Stimulated activated effector memory CD8-positive, alpha-beta T cell treated with anti-CD3 and anti-CD28 coated beads, Interleukin-12 subunit alpha, Interleukin-12 subunit beta, amount 100 ng/mL, for 72 hours (primary cell): Measurements from ENCODE around the gene TRAPPC8.
"Not testable (repeated sequence)": the region's sequence is repeated elsewhere in the genome, so short reads cannot be mapped to it uniquely, and the experiment has no call there.

Experiments
- ATAC-seq: fragments of 150-1000 bp; cut with Tn5 transposase; 2 replicates; pipeline ENCODE4 v1.10.0; 2021
- DNase-seq, 2 donors: peaks; one replicate each; pipeline ENCODE4 v3.0.0; 2021 to 2022; ENCODE audit warnings: low spot score in 2 of 2
- H3K27ac Mint-ChIP-seq: one replicate; pipeline ENCODE4 v1.8.0; 2022; ENCODE audit warnings: mild to moderate bottlenecking, mixed read lengths
- H3K36me3 Mint-ChIP-seq: one replicate; pipeline ENCODE4 v1.8.0; 2022; ENCODE audit warnings: mild to moderate bottlenecking, mixed read lengths
- H3K4me1 Mint-ChIP-seq: one replicate; pipeline ENCODE4 v1.8.0; 2022; ENCODE audit warnings: mixed read lengths
- H3K4me3 Mint-ChIP-seq: one replicate; pipeline ENCODE4 v1.8.0; 2022; ENCODE audit warnings: mild to moderate bottlenecking, mixed read lengths
- H3K9me3 Mint-ChIP-seq: one replicate; pipeline ENCODE4 v1.8.0; 2022; ENCODE audit warnings: mixed read lengths

Gene TRAPPC8

GRCh38 chr18:31850844-31851243 is 92.1 kb downstream of the TRAPPC8 start:
- DNase-seq (no peak), ATAC-seq (no peak)
- no peak overlapping the region for H3K27ac Mint-ChIP-seq
- no peaks in the 10 kb centered on the region for H3K9me3 Mint-ChIP-seq
- peaks cover 94% of the 10 kb centered on the region for H3K36me3 Mint-ChIP-seq
- H3K4me1 Mint-ChIP-seq, result no peaks in the 10 kb centered on the region
- no peak overlapping the region for H3K4me3 Mint-ChIP-seq

GRCh38 chr18:31840499-31840898 is 102.4 kb downstream of the TRAPPC8 start:
- no peak overlapping the region for H3K27ac Mint-ChIP-seq
- ATAC-seq, result no peak

GRCh38 chr18:31837879-31838278 is 105.0 kb downstream of the TRAPPC8 start:
- H3K27ac Mint-ChIP-seq, result no peak overlapping the region
- no peak overlapping the region for H3K4me3 Mint-ChIP-seq
- DNase-seq (no peak), ATAC-seq (no peak)
- H3K9me3 Mint-ChIP-seq, result no peaks in the 10 kb centered on the region
- peaks cover 86% of the 10 kb centered on the region for H3K36me3 Mint-ChIP-seq
- no peaks in the 10 kb centered on the region for H3K4me1 Mint-ChIP-seq

More at GRCh38 chr18:31840499-31840898, 102.4 kb downstream of the TRAPPC8 start:
- no peak for DNase-seq
- H3K9me3 Mint-ChIP-seq, result no peaks in the 10 kb centered on the region
- no peaks in the 10 kb centered on the region for H3K4me1 Mint-ChIP-seq
- peaks cover 83% of the 10 kb centered on the region for H3K36me3 Mint-ChIP-seq
- no peak overlapping the region for H3K4me3 Mint-ChIP-seq

GRCh38 chr18:31835528-31836133 is 107.3 kb downstream of the TRAPPC8 start:
- no peak for DNase-seq
- no peaks in the 10 kb centered on the region for H3K9me3 Mint-ChIP-seq
- no peak overlapping the region for H3K4me3 Mint-ChIP-seq
- no peak overlapping the region for H3K27ac Mint-ChIP-seq
- H3K36me3 Mint-ChIP-seq, result peaks cover 81% of the 10 kb centered on the region
- no peaks in the 10 kb centered on the region for H3K4me1 Mint-ChIP-seq
- peak; percentile 61 for ATAC-seq

GRCh38 chr18:31831903-31832302 is 111.0 kb downstream of the TRAPPC8 start:
- peaks cover 66% of the 10 kb centered on the region for H3K36me3 Mint-ChIP-seq
- H3K4me1 Mint-ChIP-seq, result no peaks in the 10 kb centered on the region
- no peak overlapping the region for H3K27ac Mint-ChIP-seq
- DNase-seq (no peak), ATAC-seq (no peak)
- H3K4me3 Mint-ChIP-seq, result no peak overlapping the region
- H3K9me3 Mint-ChIP-seq, result no peaks in the 10 kb centered on the region

- Mint-ChIP-seq H3K27ac (no peak overlapping the region), H3K9me3 (no peaks in the 10 kb centered on the region), H3K4me1 (no peaks in the 10 kb centered on the region), H3K36me3 (peaks cover 54% of the 10 kb centered on the region), H3K4me3 (no peak overlapping the region)
- DNase-seq (no peak), ATAC-seq (no peak)
Observed at GRCh38 chr18:31830686-31831085, 112.2 kb downstream of the TRAPPC8 start.

- H3K36me3 Mint-ChIP-seq, result peaks cover 34% of the 10 kb centered on the region
- no peak for ATAC-seq
- no peak overlapping the region for H3K27ac Mint-ChIP-seq
- H3K4me3 Mint-ChIP-seq, result no peak overlapping the region
- no peaks in the 10 kb centered on the region for H3K9me3 Mint-ChIP-seq
- no peak for DNase-seq
- no peaks in the 10 kb centered on the region for H3K4me1 Mint-ChIP-seq
Observed at GRCh38 chr18:31828613-31829012, 114.3 kb downstream of the TRAPPC8 start.

GRCh38 chr18:31826673-31827325 is 116.1 kb downstream of the TRAPPC8 start:
- not testable (repeated sequence) for ATAC-seq, H3K27ac Mint-ChIP-seq, H3K4me1 Mint-ChIP-seq, H3K9me3 Mint-ChIP-seq, H3K4me3 Mint-ChIP-seq, DNase-seq
- H3K36me3 Mint-ChIP-seq, result peaks cover 27% of the 10 kb centered on the region

GRCh38 chr18:31825772-31826171 is 117.2 kb downstream of the TRAPPC8 start:
- no peaks in the 10 kb centered on the region for H3K9me3 Mint-ChIP-seq
- H3K4me3 Mint-ChIP-seq, result no peak overlapping the region
- DNase-seq, result no peak
- ATAC-seq, result no peak
- H3K4me1 Mint-ChIP-seq, result no peaks in the 10 kb centered on the region
- H3K36me3 Mint-ChIP-seq, result peaks cover 23% of the 10 kb centered on the region
- H3K27ac Mint-ChIP-seq, result no peak overlapping the region

- no peak for DNase-seq
- Mint-ChIP-seq H3K27ac (no peak overlapping the region), H3K4me3 (no peak overlapping the region)
Observed at GRCh38 chr18:31821545-31822171, 121.3 kb downstream of the TRAPPC8 start.

GRCh38 chr18:31819925-31820229 is 123.1 kb downstream of the TRAPPC8 start:
- peaks cover 6% of the 10 kb centered on the region for H3K4me1 Mint-ChIP-seq
- H3K9me3 Mint-ChIP-seq, result no peaks in the 10 kb centered on the region
- DNase-seq (no peak), ATAC-seq (no peak)
- H3K4me3 Mint-ChIP-seq, result no peak overlapping the region
- H3K36me3 Mint-ChIP-seq, result no peaks in the 10 kb centered on the region
- H3K27ac Mint-ChIP-seq, result no peak overlapping the region

More at GRCh38 chr18:31821545-31822171, 121.3 kb downstream of the TRAPPC8 start:
- H3K4me1 Mint-ChIP-seq, result peaks cover 6% of the 10 kb centered on the region
- no peaks in the 10 kb centered on the region for H3K9me3 Mint-ChIP-seq
- no peaks in the 10 kb centered on the region for H3K36me3 Mint-ChIP-seq
- no peak for ATAC-seq

- no peak for DNase-seq
- H3K4me3 Mint-ChIP-seq, result no peak overlapping the region
Observed at GRCh38 chr18:31819106-31819924, 123.6 kb downstream of the TRAPPC8 start.

GRCh38 chr18:31814132-31814531 is 128.8 kb downstream of the TRAPPC8 start:
- Mint-ChIP-seq H3K36me3 (no peaks in the 10 kb centered on the region), H3K27ac (no peak overlapping the region), H3K4me1 (no peaks in the 10 kb centered on the region), H3K9me3 (no peaks in the 10 kb centered on the region), H3K4me3 (no peak overlapping the region)
- DNase-seq, result no peak
- ATAC-seq, result no peak

More at GRCh38 chr18:31819106-31819924, 123.6 kb downstream of the TRAPPC8 start:
- peaks cover 6% of the 10 kb centered on the region for H3K4me1 Mint-ChIP-seq
- H3K27ac Mint-ChIP-seq, result no peak overlapping the region
- no peaks in the 10 kb centered on the region for H3K9me3 Mint-ChIP-seq
- no peaks in the 10 kb centered on the region for H3K36me3 Mint-ChIP-seq
- ATAC-seq, result no peak

- not testable (repeated sequence) for ATAC-seq, H3K9me3 Mint-ChIP-seq, H3K27ac Mint-ChIP-seq, H3K36me3 Mint-ChIP-seq, H3K4me3 Mint-ChIP-seq, DNase-seq, H3K4me1 Mint-ChIP-seq
Observed at GRCh38 chr18:31810336-31811130, 132.4 kb downstream of the TRAPPC8 start.

GRCh38 chr18:31809049-31809448 is 133.9 kb downstream of the TRAPPC8 start:
- not testable (repeated sequence) for H3K4me3 Mint-ChIP-seq, H3K27ac Mint-ChIP-seq, H3K36me3 Mint-ChIP-seq, H3K4me1 Mint-ChIP-seq, H3K9me3 Mint-ChIP-seq, DNase-seq, ATAC-seq
